ENCODE measurements around the gene C1orf141.
A peak's percentile ranks its signal among the peaks of the same experiment; 100 is the strongest.
"Not testable (repeated sequence)": the region's sequence is repeated elsewhere in the genome, so short reads cannot be mapped to it uniquely, and the experiment has no call there.

The C1orf141 gene

DNA sequence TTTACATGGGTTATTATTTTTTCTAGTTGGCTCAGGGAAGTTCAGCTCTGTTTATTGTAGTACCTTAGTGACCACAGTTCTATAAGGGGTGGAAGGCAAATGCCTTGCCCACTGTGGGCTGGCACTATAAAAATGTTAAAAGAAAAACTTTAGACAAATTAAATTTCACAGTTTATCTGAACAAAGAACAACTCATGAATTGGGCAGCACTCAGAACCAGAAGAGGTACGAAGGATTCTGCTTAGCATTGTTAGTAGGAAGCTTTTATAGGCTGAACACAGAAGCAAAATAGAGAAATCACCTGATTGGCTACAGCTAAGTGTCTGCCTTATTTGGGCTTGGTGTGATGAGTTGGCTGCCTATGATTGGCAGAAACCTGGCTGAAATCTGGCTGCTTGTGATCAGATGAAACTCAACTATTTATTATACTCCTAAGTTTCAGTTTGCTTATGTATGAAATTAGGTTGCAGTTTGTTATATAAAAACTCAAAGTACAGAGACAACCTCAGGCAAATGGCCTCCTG lies 45.0 kb downstream of the C1orf141 start:
- no peak overlapping the region for H3K27ac Mint-ChIP-seq

GRCh38 chr1:67088440-67088839 lies 46.3 kb downstream of the C1orf141 start:
- ATAC-seq (replicated peaks), result no peak
- H3K9me3 Mint-ChIP-seq, result no peaks in the 10 kb centered on the region
- no peaks in the 10 kb centered on the region for H3K36me3 Mint-ChIP-seq
- H3K4me1 Mint-ChIP-seq, result no peaks in the 10 kb centered on the region
- no peak overlapping the region for H3K4me3 Mint-ChIP-seq
- DNase-seq, result no peak
- H3K27ac Mint-ChIP-seq, result no peak overlapping the region
- no peaks in the 10 kb centered on the region for H3K27me3 Mint-ChIP-seq

More for the DNA sequence above, 45.0 kb downstream of the C1orf141 start:
- no peaks in the 10 kb centered on the region for H3K36me3 Mint-ChIP-seq
- H3K27me3 Mint-ChIP-seq, result no peaks in the 10 kb centered on the region
- ATAC-seq (replicated peaks) (no peak), DNase-seq (no peak)
- H3K4me3 Mint-ChIP-seq, result no peak overlapping the region
- H3K9me3 Mint-ChIP-seq, result no peaks in the 10 kb centered on the region
- H3K4me1 Mint-ChIP-seq, result no peaks in the 10 kb centered on the region

GRCh38 chr1:67085326-67085725 lies 49.4 kb downstream of the C1orf141 start:
- Mint-ChIP-seq H3K36me3 (no peaks in the 10 kb centered on the region), H3K9me3 (no peaks in the 10 kb centered on the region), H3K27ac (no peak overlapping the region), H3K4me3 (no peak overlapping the region), H3K4me1 (no peaks in the 10 kb centered on the region), H3K27me3 (no peaks in the 10 kb centered on the region)
- ATAC-seq (replicated peaks) (no peak), DNase-seq (no peak)

GRCh38 chr1:67084765-67085318 lies 49.9 kb downstream of the C1orf141 start:
- H3K27me3 Mint-ChIP-seq, result no peaks in the 10 kb centered on the region
- no peaks in the 10 kb centered on the region for H3K4me1 Mint-ChIP-seq
- ATAC-seq (replicated peaks) (no peak), DNase-seq (no peak)
- no peak overlapping the region for H3K27ac Mint-ChIP-seq
- no peaks in the 10 kb centered on the region for H3K36me3 Mint-ChIP-seq
- H3K4me3 Mint-ChIP-seq, result no peak overlapping the region
- no peaks in the 10 kb centered on the region for H3K9me3 Mint-ChIP-seq

GRCh38 chr1:67078291-67078690 lies 56.5 kb downstream of the C1orf141 start:
- Mint-ChIP-seq H3K9me3 (peaks cover 0 to under 1% of the 10 kb centered on the region in 2 donors), H3K27ac (no peak overlapping the region), H3K4me3 (no peak overlapping the region), H3K27me3 (no peaks in the 10 kb centered on the region), H3K4me1 (peaks cover 0 to 6% of the 10 kb centered on the region in 2 donors), H3K36me3 (no peaks in the 10 kb centered on the region)
- ATAC-seq (replicated peaks) (no peak), DNase-seq (no peak)

DNA sequence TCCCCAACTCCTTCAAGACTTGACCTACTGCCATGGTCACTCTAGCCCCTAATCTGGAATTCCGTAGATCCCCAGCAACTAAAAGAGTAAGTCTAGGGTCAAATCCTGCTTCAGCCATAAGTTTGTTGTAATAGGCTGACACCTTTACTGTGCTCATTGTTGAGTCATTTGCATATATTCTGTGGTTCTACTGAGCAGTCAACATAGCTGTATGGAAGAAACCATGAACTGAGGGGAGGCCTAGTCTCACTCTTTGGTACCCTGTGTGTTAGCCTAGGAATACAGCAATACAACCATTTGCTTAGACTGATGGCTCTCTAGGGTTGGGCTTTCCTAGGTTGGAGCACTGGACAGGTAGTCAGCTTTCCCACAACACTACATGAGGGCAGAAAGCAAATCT lies 57.2 kb downstream of the C1orf141 start:
- peaks cover 0 to 3% of the 10 kb centered on the region in 2 donors for H3K36me3 Mint-ChIP-seq
- peaks cover 4 to 5% of the 10 kb centered on the region in 2 donors for H3K9me3 Mint-ChIP-seq
- DNase-seq, result no peak
- ATAC-seq (replicated peaks), result peak in 1 of 2 donors; percentile 38
- no peak overlapping the region for H3K4me3 Mint-ChIP-seq
- peaks cover 0 to 6% of the 10 kb centered on the region in 2 donors for H3K4me1 Mint-ChIP-seq
- peaks cover 0 to 2% of the 10 kb centered on the region in 2 donors for H3K27me3 Mint-ChIP-seq
- no peak overlapping the region for H3K27ac Mint-ChIP-seq

DNA sequence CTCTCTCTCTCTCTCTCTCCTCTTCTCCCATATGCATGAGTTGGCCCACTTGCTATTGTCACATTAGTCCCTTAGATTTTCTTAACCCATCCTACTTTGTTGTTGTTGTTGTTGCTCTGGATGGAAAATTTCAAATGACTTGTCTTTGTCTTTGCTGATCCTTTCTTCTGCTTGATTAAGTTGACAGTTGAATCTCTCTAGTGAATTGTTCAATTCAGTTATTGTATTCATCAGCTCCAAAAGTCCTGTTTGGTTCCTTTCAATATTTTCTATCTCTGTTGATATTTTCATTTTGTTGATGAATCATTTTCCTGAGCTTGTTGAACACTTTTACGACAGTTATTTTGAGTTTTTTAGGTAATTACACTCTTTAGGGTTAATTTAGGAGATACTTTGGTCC lies 62.0 kb downstream of the C1orf141 start:
- Mint-ChIP-seq H3K9me3 (peaks cover 12 to 15% of the 10 kb centered on the region in 2 donors), H3K36me3 (peaks cover under 1 to 13% of the 10 kb centered on the region in 2 donors), H3K27me3 (peaks cover 0 to 4% of the 10 kb centered on the region in 2 donors), H3K27ac (no peak overlapping the region), H3K4me1 (peaks cover 0 to 6% of the 10 kb centered on the region in 2 donors), H3K4me3 (no peak overlapping the region)
- DNase-seq, result no peak
- no peak for ATAC-seq (replicated peaks)

DNA sequence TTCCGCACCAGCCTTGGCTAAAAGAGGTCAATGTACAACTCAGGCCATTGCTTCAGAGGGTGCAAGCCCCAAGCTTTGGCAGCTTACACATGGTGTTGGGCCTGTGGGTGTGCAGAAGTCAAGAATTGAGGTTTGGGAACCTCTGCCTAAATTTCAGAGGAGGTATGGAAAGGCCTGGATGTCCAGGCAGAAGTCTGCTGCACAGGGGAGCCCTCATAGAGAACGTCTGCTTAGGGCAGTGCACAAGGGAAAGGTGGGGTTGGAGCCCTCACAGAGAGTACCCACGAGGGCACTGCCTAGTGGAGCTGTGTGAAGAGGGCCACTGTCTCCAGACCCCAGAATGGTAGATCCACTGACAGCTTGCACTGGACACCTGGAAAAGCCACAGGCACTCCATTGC lies 67.1 kb downstream of the C1orf141 start:
- H3K27ac Mint-ChIP-seq; H3K4me1 Mint-ChIP-seq; ATAC-seq (replicated peaks); DNase-seq; H3K27me3 Mint-ChIP-seq; H3K4me3 Mint-ChIP-seq: not testable (repeated sequence)
- peaks cover 15 to 23% of the 10 kb centered on the region in 2 donors for H3K9me3 Mint-ChIP-seq
- H3K36me3 Mint-ChIP-seq, result peaks cover 8 to 19% of the 10 kb centered on the region in 2 donors

GRCh38 chr1:67062412-67062811 lies 72.4 kb downstream of the C1orf141 start:
- H3K27ac Mint-ChIP-seq, result no peak overlapping the region
- ATAC-seq (replicated peaks), result no peak
- H3K9me3 Mint-ChIP-seq, result peaks cover 4 to 8% of the 10 kb centered on the region in 2 donors
- H3K4me1 Mint-ChIP-seq, result no peaks in the 10 kb centered on the region
- DNase-seq, result no peak
- peaks cover 5% of the 10 kb centered on the region in 2 donors for H3K36me3 Mint-ChIP-seq
- no peak overlapping the region for H3K4me3 Mint-ChIP-seq
- H3K27me3 Mint-ChIP-seq, result no peaks in the 10 kb centered on the region

- ATAC-seq (replicated peaks), result no peak
- no peaks in the 10 kb centered on the region for H3K27me3 Mint-ChIP-seq
- no peaks in the 10 kb centered on the region for H3K36me3 Mint-ChIP-seq
- H3K9me3 Mint-ChIP-seq, result no peaks in the 10 kb centered on the region
- H3K27ac Mint-ChIP-seq, result no peak overlapping the region
- DNase-seq, result no peak
- no peak overlapping the region for H3K4me3 Mint-ChIP-seq
- no peaks in the 10 kb centered on the region for H3K4me1 Mint-ChIP-seq
Measured at GRCh38 chr1:67061266-67061665, 73.5 kb downstream of the C1orf141 start.

GRCh38 chr1:67060811-67061218 lies 74.0 kb downstream of the C1orf141 start:
- no peak for DNase-seq

DNA sequence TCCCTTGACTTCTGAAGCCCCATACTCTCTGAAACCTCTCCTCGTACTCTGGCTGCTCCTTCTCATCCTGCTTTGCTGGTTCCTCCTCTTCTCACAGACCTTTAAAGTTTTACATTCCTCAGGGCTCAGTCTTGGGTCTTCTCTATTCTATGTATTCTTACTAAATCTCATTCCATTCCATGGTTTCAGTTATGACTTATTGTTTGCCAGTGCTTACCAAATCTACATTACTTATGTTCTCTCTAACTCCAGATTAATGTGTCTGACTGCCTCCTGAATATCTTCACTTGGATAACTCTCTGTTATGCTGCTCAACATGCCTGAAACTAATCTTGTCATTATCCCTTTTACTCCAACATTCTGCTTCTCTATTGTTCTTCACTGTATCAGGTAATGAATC lies 75.4 kb downstream of the C1orf141 start:
- peaks cover 2 to 3% of the 10 kb centered on the region in 2 donors for H3K4me1 Mint-ChIP-seq
- no peak for DNase-seq
- no peaks in the 10 kb centered on the region for H3K9me3 Mint-ChIP-seq
- H3K27ac Mint-ChIP-seq, result no peak overlapping the region
- H3K27me3 Mint-ChIP-seq, result no peaks in the 10 kb centered on the region
- no peaks in the 10 kb centered on the region for H3K36me3 Mint-ChIP-seq
- ATAC-seq (replicated peaks), result no peak
- no peak overlapping the region for H3K4me3 Mint-ChIP-seq

More at GRCh38 chr1:67060811-67061218, 74.0 kb downstream of the C1orf141 start:
- Mint-ChIP-seq H3K4me3 (no peak overlapping the region), H3K27me3 (no peaks in the 10 kb centered on the region), H3K9me3 (no peaks in the 10 kb centered on the region), H3K27ac (no peak overlapping the region), H3K4me1 (no peaks in the 10 kb centered on the region), H3K36me3 (no peaks in the 10 kb centered on the region)
- no peak for ATAC-seq (replicated peaks)

GRCh38 chr1:67058761-67059160 lies 76.0 kb downstream of the C1orf141 start:
- H3K9me3 Mint-ChIP-seq, result no peaks in the 10 kb centered on the region
- DNase-seq, result no peak
- no peaks in the 10 kb centered on the region for H3K27me3 Mint-ChIP-seq
- H3K4me3 Mint-ChIP-seq, result no peak overlapping the region
- ATAC-seq (replicated peaks), result no peak
- H3K4me1 Mint-ChIP-seq, result peaks cover 2 to 9% of the 10 kb centered on the region in 2 donors
- peaks cover 1 to 2% of the 10 kb centered on the region in 2 donors for H3K36me3 Mint-ChIP-seq
- H3K27ac Mint-ChIP-seq, result no peak overlapping the region

- no peaks in the 10 kb centered on the region for H3K9me3 Mint-ChIP-seq
- no peak overlapping the region for H3K27ac Mint-ChIP-seq
- no peaks in the 10 kb centered on the region for H3K27me3 Mint-ChIP-seq
- H3K4me3 Mint-ChIP-seq, result no peak overlapping the region
- peaks cover 2% of the 10 kb centered on the region in 2 donors for H3K36me3 Mint-ChIP-seq
- no peak for ATAC-seq (replicated peaks)
- peaks cover 2 to 9% of the 10 kb centered on the region in 2 donors for H3K4me1 Mint-ChIP-seq
- no peak for DNase-seq
Measured at GRCh38 chr1:67058242-67058641, 76.5 kb downstream of the C1orf141 start.
